Measurements from ENCODE around the gene AGAP3.

AGAP3 gene

DNA sequence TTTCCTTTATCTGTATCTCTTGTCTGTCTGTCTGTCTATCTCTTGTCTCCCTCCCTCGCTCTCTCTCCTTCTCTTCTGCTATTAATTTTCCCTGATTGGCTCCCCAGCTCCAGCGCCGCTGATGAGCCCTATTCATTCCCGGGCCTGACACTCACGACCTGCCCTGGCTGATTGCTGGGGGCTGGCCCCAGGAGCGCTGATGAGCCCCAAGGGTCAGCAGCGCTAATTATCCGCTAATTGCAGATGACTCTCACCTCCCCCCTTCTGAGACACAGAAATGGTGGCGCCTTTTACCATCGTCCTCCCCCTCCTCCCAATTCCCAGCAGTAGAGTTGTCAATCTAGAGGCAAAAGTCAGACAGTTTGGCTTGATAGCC is 82.5 kb downstream of the AGAP3 start:
- no peak for DNase-seq

GRCh38 chr7:151172273-151173141 is 86.2 kb downstream of the AGAP3 start:
- DNase-seq: peak; percentile 49

- DNase-seq: no peak
Observed at GRCh38 chr7:151173386-151174245, 87.3 kb downstream of the AGAP3 start.

GRCh38 chr7:151174246-151175046 is 88.2 kb downstream of the AGAP3 start:
- no peak for DNase-seq

DNA sequence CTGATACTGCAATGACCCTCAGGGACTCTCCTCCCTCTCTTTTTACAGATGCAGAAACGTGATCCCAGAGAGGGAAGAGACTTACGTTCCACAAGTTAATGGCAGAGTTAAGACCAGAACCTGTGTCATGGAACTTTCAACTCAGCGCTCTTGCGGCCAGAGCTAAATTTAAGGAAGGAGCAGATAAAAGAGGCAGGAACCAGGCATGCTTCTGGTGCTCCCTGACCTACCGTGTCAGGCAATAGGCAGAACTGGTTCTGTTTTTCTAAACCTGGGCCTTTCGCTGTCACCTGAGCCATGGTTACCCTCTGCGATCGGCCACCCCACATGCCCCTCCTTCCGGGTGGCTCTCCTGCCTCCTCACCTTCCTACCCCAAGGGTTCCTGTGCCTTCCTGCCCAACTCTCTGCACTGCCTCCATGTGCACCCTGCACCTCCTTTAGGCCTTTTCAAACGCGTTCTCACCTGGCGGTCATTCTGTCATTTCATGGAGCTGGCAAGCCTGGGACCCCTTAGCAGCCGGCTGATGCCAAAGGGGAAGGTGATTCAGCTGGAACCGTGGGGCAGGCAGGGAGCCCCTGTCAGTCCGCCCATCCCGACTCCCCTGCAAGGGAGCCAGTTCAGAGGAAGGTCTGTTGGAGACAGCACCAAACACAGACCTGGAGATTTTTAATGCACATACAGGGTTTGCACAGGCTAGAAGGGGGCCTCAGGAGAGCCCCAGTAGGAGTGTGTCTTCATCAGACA is 88.9 kb downstream of the AGAP3 start:
- no peak for DNase-seq

- DNase-seq: no peak
Observed at GRCh38 chr7:151175793-151176311, 89.6 kb downstream of the AGAP3 start.

- DNase-seq: no peak
Observed at GRCh38 chr7:151176401-151176800, 90.1 kb downstream of the AGAP3 start.

DNA sequence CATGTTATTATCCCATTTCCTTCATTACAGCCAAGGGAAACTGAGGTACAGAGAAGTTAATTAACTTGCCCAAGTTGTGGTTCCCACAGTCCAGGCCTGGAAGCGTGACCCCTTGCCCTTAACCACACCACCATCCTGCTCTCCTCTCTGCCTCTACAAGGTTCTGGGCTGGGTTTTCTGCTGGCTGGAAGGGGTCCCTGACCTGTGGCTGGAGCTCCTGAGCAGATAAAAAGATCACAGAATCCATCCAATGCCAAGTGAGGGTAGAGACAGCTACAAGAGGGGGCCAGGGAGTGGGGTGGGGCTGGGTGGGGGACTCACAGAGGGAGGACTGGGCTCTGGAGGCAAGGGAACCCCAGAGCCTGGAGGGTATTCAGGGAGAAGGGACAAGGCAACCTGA is 91.0 kb downstream of the AGAP3 start:
- DNase-seq: no peak

DNA sequence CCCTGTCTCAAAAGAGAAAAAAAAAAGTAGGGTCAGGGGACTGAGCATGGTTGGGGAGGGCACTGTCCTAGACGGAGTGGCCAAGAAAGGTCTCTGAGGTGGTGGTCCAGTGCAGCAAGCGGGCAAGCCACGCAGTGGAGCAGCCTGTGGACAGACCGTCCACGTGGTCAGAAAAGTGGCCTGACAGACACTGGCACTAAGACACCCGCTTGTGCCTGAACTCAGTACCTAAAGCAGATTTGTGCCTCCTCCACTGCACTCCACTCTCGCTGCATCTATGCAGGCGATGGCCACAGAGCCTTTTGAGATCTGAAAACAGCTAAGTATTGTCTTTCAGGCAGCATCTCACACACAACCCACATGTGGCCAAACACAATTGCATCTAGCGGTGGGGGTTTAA is 92.0 kb downstream of the AGAP3 start:
- no peak for DNase-seq

DNA sequence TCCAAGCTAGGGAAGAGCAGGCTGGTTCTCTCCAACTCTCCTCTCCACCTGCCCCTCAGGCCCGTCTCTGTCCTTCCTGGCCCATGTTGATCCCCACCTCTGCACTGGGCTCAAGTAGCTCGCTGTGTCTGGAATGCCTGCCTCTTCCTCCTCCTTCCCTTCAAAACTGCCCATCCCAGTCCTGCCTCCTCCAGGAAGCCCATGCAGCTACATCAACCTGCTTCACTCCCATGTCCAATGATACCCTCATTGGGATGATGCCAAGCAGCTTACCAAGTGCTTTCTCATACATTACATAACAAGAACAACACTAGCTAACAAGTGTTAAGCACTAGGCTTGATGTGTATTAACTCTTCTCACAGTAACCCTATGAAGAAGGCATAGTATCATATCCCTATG is 92.6 kb downstream of the AGAP3 start:
- no peak for DNase-seq

GRCh38 chr7:151179287-151179860 is 93.1 kb downstream of the AGAP3 start:
- no peak for DNase-seq

GRCh38 chr7:151179946-151180345 is 93.7 kb downstream of the AGAP3 start:
- DNase-seq: no peak

- DNase-seq: no peak
Observed at GRCh38 chr7:151181011-151181431, 94.7 kb downstream of the AGAP3 start.

GRCh38 chr7:151185762-151186639 is 99.7 kb downstream of the AGAP3 start:
- no peak for DNase-seq

- no peak for DNase-seq
Observed at GRCh38 chr7:151186640-151187408, 100.5 kb downstream of the AGAP3 start, which contains the start of gene ASB10. Gene ASB10 (minus strand): TSS chr7:151187250. CDS start chr7:151187130, 120 bp downstream.

- no peak for DNase-seq
Observed at GRCh38 chr7:151187409-151188251, 101.4 kb downstream of the AGAP3 start.

DNA sequence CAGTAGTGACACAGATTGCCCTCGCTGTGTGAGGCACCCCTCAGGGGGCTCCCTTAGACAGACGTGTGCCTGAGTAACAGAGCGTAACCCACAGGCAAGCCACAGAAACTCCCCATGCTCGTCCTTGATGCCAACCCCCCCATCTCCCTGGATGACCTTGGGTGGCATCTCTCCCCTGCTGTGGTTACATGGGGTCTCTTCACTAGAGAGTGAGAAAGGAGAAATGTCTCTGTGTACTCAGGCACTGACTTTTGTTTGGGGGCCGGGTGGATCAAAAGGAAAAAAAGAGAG is 101.9 kb downstream of the AGAP3 start:
- DNase-seq: no peak

GRCh38 chr7:151189038-151189437 is 102.8 kb downstream of the AGAP3 start:
- no peak for DNase-seq

GRCh38 chr7:151191544-151191943 is 105.3 kb downstream of the AGAP3 start:
- no peak for DNase-seq

Data from kidney glomerular epithelial cell (primary cell).